GM19372 (cell line): Measurements from ENCODE around the gene EFNA5.
"Not testable (repeated sequence)": the region's sequence is repeated elsewhere in the genome, so short reads cannot be mapped to it uniquely, and the experiment has no call there.

ENCODE experiments used
- ATAC-seq: cut with Tn5 transposase; IDR thresholded peaks from one replicate; pipeline ENCODE4 v1.9.1; 2021; ENCODE audit warnings: mild to moderate bottlenecking, low read depth, moderate library complexity; ENCODE audit not compliant: unreplicated experiment

The EFNA5 gene

DNA sequence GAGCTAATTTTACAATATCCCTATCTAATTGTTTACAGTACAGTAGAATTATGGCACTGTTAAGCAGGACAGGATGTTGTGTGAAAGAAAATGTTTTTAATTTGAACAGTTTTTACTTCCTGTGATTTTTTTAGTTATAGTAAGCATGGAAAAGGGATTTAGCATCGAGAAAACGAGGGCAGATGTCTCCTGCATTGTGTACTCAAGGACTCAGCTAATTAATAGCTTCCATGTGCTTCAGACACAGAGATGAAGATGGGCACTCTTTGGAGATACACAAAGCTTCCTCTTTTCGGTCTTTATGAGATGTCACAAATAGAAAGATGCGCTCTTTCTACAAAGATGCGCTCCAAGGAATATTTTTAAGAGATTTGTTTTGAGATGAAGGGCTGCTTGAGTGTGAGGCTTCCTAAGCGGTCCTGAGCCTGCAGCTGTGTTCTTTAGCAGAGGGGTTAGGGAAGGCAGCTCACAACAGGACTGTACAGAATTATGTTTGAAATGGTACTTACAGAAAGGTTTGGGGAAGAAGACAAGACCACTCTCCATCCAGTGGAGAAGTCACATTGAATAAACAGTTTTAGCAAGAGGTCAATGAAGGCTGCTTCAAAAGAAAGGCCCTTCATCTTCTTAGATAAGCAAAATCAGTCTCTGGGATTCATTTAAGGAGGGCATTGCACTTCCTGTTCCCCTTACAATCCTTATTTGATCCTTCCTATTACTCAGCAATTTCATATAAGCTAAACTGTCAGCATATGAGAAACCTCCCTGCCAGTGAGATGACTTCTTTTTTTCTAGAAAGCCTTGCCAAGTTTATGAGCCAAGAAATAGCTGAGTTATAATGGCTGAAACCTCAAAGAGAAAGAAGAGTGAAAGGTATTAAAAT, 311.5 kb downstream of the EFNA5 start:
- ATAC-seq, result no peak

DNA sequence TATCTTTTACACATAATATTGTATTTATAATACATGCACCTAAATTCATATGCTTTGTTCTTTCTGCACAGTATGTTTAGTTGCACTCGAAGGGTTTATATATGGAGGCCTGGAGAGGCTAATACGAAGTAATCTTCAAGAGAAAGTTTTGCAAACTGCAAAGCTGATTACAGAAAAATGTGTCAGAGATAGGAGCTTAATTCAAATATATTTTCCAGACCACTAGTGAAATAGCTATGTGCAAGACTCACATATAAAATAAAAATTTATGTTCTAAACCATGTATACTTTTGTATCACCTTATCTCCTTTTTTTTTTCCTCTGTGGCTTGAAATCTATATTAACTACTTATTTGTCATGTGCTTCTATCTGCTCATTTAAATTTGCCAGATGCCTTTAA, 313.8 kb downstream of the EFNA5 start:
- no peak for ATAC-seq

DNA sequence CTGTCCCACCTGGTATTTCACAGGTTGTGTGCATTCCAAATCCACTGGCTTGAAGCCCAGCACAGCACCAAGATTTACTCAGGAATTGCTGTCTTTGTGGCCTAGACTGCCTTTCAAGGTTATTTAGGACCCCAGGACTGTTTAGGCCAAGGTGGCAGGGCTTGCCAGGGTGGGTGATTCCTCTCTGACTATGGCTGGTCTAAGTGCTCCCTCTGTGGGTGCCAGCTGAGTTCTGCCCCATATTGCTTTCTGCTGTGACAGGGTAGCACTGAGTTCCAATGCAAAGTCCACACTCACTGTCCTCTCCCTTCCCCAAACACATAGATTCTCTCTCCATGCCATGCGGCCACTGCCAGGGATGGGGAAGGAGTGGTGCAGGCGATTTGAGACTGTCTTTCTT, 318.2 kb downstream of the EFNA5 start:
- ATAC-seq, result no peak

GRCh38 chr5:107346580-107346979, 324.2 kb downstream of the EFNA5 start:
- ATAC-seq, result not testable (repeated sequence)

GRCh38 chr5:107342371-107342770, 328.4 kb downstream of the EFNA5 start:
- no peak for ATAC-seq

- no peak for ATAC-seq
Measured at GRCh38 chr5:107341376-107342084, 329.2 kb downstream of the EFNA5 start.

DNA sequence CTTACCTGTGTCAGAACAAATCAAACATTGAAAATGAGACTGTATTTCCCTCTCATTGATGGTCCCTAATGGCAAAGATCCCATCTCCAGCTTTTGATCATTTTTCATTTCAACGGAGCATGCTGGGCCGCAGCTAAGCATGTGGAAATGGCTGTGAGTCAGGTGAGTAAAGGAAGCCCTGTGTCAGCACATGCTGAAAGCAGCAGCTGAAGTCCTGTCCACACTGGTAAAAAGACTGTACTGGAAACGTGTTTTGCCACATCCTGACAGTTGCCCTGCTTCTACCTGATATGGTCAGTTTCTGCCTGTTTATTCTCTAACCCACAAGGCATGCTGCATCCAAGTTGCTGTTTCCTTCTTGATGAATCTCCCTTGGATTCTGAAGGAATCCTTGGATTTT, 330.1 kb downstream of the EFNA5 start:
- no peak for ATAC-seq

GRCh38 chr5:107338335-107338734, 332.4 kb downstream of the EFNA5 start:
- ATAC-seq, result no peak

GRCh38 chr5:107337281-107337680, 333.5 kb downstream of the EFNA5 start:
- ATAC-seq, result no peak

DNA sequence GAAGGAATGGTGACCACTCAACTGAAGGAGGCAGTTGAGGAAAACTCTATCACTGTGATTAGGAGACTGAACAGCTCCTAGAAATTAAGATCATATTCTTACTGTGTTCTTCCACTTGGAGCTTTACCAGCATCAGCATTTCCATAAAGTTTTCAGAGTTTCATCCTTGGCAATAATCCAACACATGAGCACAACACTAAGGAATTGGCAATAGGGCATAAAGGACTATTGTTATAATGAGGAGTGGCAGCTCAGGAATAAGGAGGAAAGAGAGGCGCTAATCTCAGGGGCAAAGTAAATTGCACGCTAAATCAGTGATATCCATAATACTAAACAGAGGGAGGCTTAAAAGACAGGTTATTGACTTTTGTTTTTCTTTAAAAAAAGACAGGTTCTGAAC, 338.9 kb downstream of the EFNA5 start:
- no peak for ATAC-seq

DNA sequence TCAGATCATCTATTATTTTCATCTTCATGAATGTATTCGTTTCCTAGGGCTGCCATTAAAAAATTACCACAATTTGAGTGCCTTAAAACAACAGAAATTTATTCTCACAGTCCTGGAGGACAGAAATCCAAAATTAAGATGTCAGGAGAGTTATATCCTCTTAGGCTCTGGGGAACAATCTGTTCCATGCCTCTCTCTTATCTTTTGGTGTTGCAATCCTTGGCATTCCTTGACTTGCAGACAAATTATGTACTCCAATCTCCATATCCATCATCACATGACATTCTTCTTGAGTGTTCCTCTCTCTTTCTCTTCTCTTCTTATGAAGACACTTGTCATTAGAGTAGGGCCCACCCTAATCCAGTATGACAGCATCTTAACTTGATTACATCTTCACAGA, 339.4 kb downstream of the EFNA5 start:
- no peak for ATAC-seq

GRCh38 chr5:107330903-107331302, 339.8 kb downstream of the EFNA5 start:
- no peak for ATAC-seq

- ATAC-seq, result no peak
Measured at GRCh38 chr5:107329850-107330249, 340.9 kb downstream of the EFNA5 start.
